B cell (primary cell): ENCODE results near the gene THBS2. TPM values are rescaled to one million over a fixed set of nuclear protein-coding genes. Genes with fewer than 3 reads are reported as not detected.

Source experiments
- ATAC-seq: fragments of 200-7000 bp; cut with Tn5 transposase; one replicate; pipeline ENCODE4 v1.10.0; 2021; ENCODE audit warnings: low read depth, mild to moderate bottlenecking, moderate number of reproducible peaks, moderate library complexity
- CTCF ChIA-PET: fragments of 350-600 bp; sonication (Branson Sonifier 250); formaldehyde crosslinking; loops from one replicate; lab custom pipeline; 2021; ENCODE audit warnings: antibody characterized with exemption, inconsistent platforms; lab: Charles Lee
- POLR2A ChIA-PET: fragments of 350-600 bp; sonication (Branson Sonifier 250); formaldehyde crosslinking; loops from one replicate; lab custom pipeline; 2021; ENCODE audit warnings: antibody characterized with exemption; lab: Charles Lee
- DNase-seq: peaks from one replicate; pipeline ENCODE4 v3.0.0; 2013
- H2AFZ ChIP-seq: 2 replicates; pipeline ENCODE4 v1.6.1; 2012; ENCODE audit warnings: mild to moderate bottlenecking, low read depth, low read length; ENCODE audit not compliant: insufficient read depth, poor library complexity, severe bottlenecking
- H3K27ac ChIP-seq, 2 donors: 1 replicate in 1 of 2; 2 replicates in 1 of 2; pipeline ENCODE4 v1.5.1; 2012 to 2013; ENCODE audit warnings: low read length in 2 of 2, mild to moderate bottlenecking in 2 of 2, moderate library complexity in 1 of 2
- H3K27me3 ChIP-seq, 4 experiments: fragments of 200-600 bp in 1 of 4; sonication (generic) in 1 of 4; replicated peaks in 1 of 4; 1 replicate in 2 of 4; 2 replicates in 2 of 4; pipeline versions ENCODE4 v1.6.1 to v1.7.0; 2013 to 2016; ENCODE audit warnings: low read length in 3 of 4, mild to moderate bottlenecking in 2 of 4, mixed read lengths in 1 of 4, moderate library complexity in 1 of 4; ENCODE audit not compliant: insufficient read depth in 4 of 4, control insufficient read depth in 3 of 4; ENCODE audit errors: control extremely low read depth in 1 of 4
- H3K36me3 ChIP-seq, 2 experiments: replicated peaks in 1 of 2; 1 replicate in 1 of 2; 2 replicates in 1 of 2; pipeline versions ENCODE4 v1.6.1 to v1.7.1; 2013; ENCODE audit warnings: low read length in 1 of 2; ENCODE audit not compliant: insufficient read depth in 2 of 2, control insufficient read depth in 1 of 2; ENCODE audit errors: control extremely low read depth in 1 of 2, extremely low read depth in 1 of 2
- H3K4me1 ChIP-seq, 2 donors: fragments of 200-600 bp in 1 of 2; sonication (generic) in 1 of 2; 1 replicate in 1 of 2; 2 replicates in 1 of 2; pipeline versions ENCODE4 v1.5.1 to v1.6.1; 2013 to 2017; ENCODE audit warnings: low read length in 2 of 2; ENCODE audit not compliant: control insufficient read depth in 2 of 2, insufficient read depth in 2 of 2
- H3K4me2 ChIP-seq: replicated peaks from 2 replicates; pipeline ENCODE3; 2012; ENCODE audit warnings: mild to moderate bottlenecking, low read depth, low read length; ENCODE audit not compliant: poor library complexity, severe bottlenecking
- H3K4me3 ChIP-seq, 5 experiments: fragments of 200-600 bp in 1 of 5; sonication (generic) in 1 of 5; 1 replicate in 3 of 5; 2 replicates in 2 of 5; pipeline versions ENCODE4 v1.5.1 to v1.7.0; 2011 to 2016; ENCODE audit warnings: low read length in 4 of 5, mild to moderate bottlenecking in 4 of 5, low read depth in 2 of 5, control low read depth in 1 of 5, moderate library complexity in 1 of 5; ENCODE audit not compliant: insufficient read depth in 1 of 5; ENCODE audit errors: control extremely low read depth in 1 of 5, extremely low read depth in 1 of 5
- H3K79me2 ChIP-seq: fragments of 200-600 bp; sonication (generic); one replicate; pipeline ENCODE4 v1.6.0; 2016; ENCODE audit warnings: low read length; ENCODE audit not compliant: control insufficient read depth, insufficient read depth
- H3K9ac ChIP-seq: fragments of 200-600 bp; sonication (generic); 2 replicates; pipeline ENCODE4 v1.6.1; 2017; ENCODE audit warnings: mild to moderate bottlenecking, low read length, moderate library complexity
- H3K9me3 ChIP-seq, 3 donors: one replicate each; pipeline versions ENCODE4 v1.6.1 to v1.7.1; 2013; ENCODE audit warnings: low read length in 2 of 3; ENCODE audit not compliant: control insufficient read depth in 2 of 3, insufficient read depth in 1 of 3; ENCODE audit errors: control extremely low read depth in 1 of 3
- H4K20me1 ChIP-seq: 2 replicates; pipeline ENCODE4 v1.6.0; 2012; ENCODE audit warnings: mild to moderate bottlenecking, low read length; ENCODE audit not compliant: insufficient read depth, control insufficient read depth, poor library complexity, severe bottlenecking
- H3K27ac Mint-ChIP-seq: one replicate; pipeline ENCODE4 v1.8.0; 2021; ENCODE audit warnings: mixed read lengths
- H3K27me3 Mint-ChIP-seq: one replicate; pipeline ENCODE4 v1.8.0; 2021; ENCODE audit warnings: mixed read lengths
- H3K4me1 Mint-ChIP-seq: one replicate; pipeline ENCODE4 v1.8.0; 2021; ENCODE audit warnings: mixed read lengths
- H3K4me3 Mint-ChIP-seq: one replicate; pipeline ENCODE4 v1.8.0; 2021; ENCODE audit warnings: mixed read lengths
- H3K9me3 Mint-ChIP-seq: one replicate; pipeline ENCODE4 v1.8.0; 2022; ENCODE audit warnings: mixed read lengths; ENCODE audit not compliant: insufficient read depth
- EZH2 ChIP-seq: IDR thresholded peaks from 2 replicates; pipeline ENCODE4 v1.6.1; 2012; ENCODE audit warnings: borderline replicate concordance, low read depth, mild to moderate bottlenecking, moderate library complexity, low read length; ENCODE audit not compliant: insufficient read depth, poor library complexity, severe bottlenecking
- WGBS: methylation state at CpG from one replicate; pipeline ENCODE4 v1.1.5; 2013; ENCODE audit warnings: missing lambda C conversion rate; ENCODE audit not compliant: insufficient coverage; 5-methylcytosine and 5-hydroxymethylcytosine counted together
- intact Hi-C: fragments of 100-400 bp; cut with micrococcal nuclease; formaldehyde crosslinking; loops from one replicate; pipeline ENCODE4 v1.10.0; 2022
- polyA plus RNA-seq: library from polyadenylated mRNA; depleted of rRNA; stranded (reverse); fragments of >200 nt; gene quantifications from 2 replicates; pipeline ENCODE4 v1.2.3, GENCODE V29; 2012
- total RNA-seq, 2 donors: library from RNA; stranded (reverse); fragments of 120-200 nt in 1 of 2; gene quantifications; 1 replicate in 1 of 2; 2 replicates in 1 of 2; pipeline versions ENCODE4 v1.2.3 to v1.2.4, GENCODE V29; 2013 to 2022
- TF ChIP-seq, protein P1 (sequence below): fragments of 200-600 bp; IDR thresholded peaks from one replicate; pipeline ENCODE4 v1.8.0; 2022; ENCODE audit warnings: antibody characterized with exemption, mild to moderate bottlenecking

THBS2 gene
- total and polyA plus RNA-seq, 2 donors (not counting 1 experiment from before 2014, with no cell fraction given), result not detected

DNA sequence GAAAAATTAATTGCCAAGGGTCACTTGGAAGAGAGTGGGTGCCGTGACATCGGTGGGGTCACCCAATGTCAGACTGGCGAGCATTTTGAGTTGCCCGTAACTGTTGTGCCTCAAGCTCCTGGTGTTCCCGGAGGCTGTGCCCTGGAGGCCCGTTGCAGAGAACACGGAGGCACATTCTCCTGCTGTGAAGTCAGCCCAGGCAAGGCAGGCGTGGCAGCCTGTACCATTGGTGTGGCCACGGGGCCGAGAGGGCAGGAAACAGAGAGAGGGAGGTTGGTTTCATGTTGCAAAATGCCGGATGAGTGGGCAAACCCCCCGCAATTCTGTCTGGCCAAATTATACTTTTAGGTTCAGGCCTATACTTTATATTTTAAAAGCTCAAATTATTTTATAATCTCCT is 81.2 kb downstream of the THBS2 start:
- Mint-ChIP-seq H3K27me3 (no peaks in the 10 kb centered on the region), H3K4me1 (no peaks in the 10 kb centered on the region), H3K27ac (no peak overlapping the region), H3K9me3 (no peaks in the 10 kb centered on the region), H3K4me3 (no peak overlapping the region)
- no peak for DNase-seq
- Histone ChIP-seq H3K4me1 (no peaks in the 10 kb centered on the region), H3K9me3 (peaks cover 0 to 4% (median 0%) of the 10 kb centered on the region in 3 donors), H3K27ac (no peak overlapping the region), H3K27me3 (peaks cover 0 to 2% (median 0%) of the 10 kb centered on the region in 4 experiments), H3K79me2 (no peaks in the 10 kb centered on the region), H3K9ac (no peak overlapping the region), H4K20me1 (no peaks in the 10 kb centered on the region), H3K36me3 (no peaks in the 10 kb centered on the region), H3K4me2 (no peak overlapping the region), H3K4me3 (no peak overlapping the region), H2AFZ (no peak overlapping the region)
- ATAC-seq, result no peak
- TF ChIP-seq, protein P1, sequence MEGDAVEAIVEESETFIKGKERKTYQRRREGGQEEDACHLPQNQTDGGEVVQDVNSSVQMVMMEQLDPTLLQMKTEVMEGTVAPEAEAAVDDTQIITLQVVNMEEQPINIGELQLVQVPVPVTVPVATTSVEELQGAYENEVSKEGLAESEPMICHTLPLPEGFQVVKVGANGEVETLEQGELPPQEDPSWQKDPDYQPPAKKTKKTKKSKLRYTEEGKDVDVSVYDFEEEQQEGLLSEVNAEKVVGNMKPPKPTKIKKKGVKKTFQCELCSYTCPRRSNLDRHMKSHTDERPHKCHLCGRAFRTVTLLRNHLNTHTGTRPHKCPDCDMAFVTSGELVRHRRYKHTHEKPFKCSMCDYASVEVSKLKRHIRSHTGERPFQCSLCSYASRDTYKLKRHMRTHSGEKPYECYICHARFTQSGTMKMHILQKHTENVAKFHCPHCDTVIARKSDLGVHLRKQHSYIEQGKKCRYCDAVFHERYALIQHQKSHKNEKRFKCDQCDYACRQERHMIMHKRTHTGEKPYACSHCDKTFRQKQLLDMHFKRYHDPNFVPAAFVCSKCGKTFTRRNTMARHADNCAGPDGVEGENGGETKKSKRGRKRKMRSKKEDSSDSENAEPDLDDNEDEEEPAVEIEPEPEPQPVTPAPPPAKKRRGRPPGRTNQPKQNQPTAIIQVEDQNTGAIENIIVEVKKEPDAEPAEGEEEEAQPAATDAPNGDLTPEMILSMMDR, result no peak
- TF ChIP-seq EZH2, result no peak
- POLR2A ChIA-PET, result no interaction called here
- WGBS, result 68% methylated on average over 9 of the region's 12 CpGs
- CTCF ChIA-PET, result no interaction called here
- intact Hi-C loops, result no loop called here

GRCh38 chr6:169171951-169172350 is 81.7 kb downstream of the THBS2 start:
- Mint-ChIP-seq H3K4me3 (no peak overlapping the region), H3K4me1 (no peaks in the 10 kb centered on the region), H3K27me3 (no peaks in the 10 kb centered on the region), H3K27ac (no peak overlapping the region), H3K9me3 (no peaks in the 10 kb centered on the region)
- H3K9ac ChIP-seq, result no peak overlapping the region
- H3K4me3 ChIP-seq, result no peak overlapping the region
- H3K4me2 ChIP-seq, result no peak overlapping the region
- no peak overlapping the region for H2AFZ ChIP-seq
- intact Hi-C loops, result no loop called here
- no peaks in the 10 kb centered on the region for H3K4me1 ChIP-seq
- peaks cover 0 to 7% (median 0%) of the 10 kb centered on the region in 3 donors for H3K9me3 ChIP-seq
- WGBS, result 96% methylated on average over 6 of the region's 8 CpGs
- POLR2A ChIA-PET, result no interaction called here
- no peaks in the 10 kb centered on the region for H3K79me2 ChIP-seq
- H4K20me1 ChIP-seq, result no peaks in the 10 kb centered on the region
- H3K36me3 ChIP-seq, result no peaks in the 10 kb centered on the region
- no peak overlapping the region for H3K27ac ChIP-seq
- ATAC-seq (no peak), DNase-seq (no peak)
- no peak for TF ChIP-seq EZH2
- TF ChIP-seq, protein P1, result no peak
- H3K27me3 ChIP-seq, result peaks cover 0 to 2% (median 0%) of the 10 kb centered on the region in 4 experiments
- CTCF ChIA-PET, result no interaction called here
